SK-N-SH (cell line): Measurements from ENCODE around the gene ATRAID. TPM values are rescaled to one million over a fixed set of nuclear protein-coding genes. Genes with fewer than 3 reads are reported as not detected.

Source experiments
- CTCF ChIA-PET: fragments of 300-600, 350-600 bp; formaldehyde crosslinking; extraction: SDS; loops from one replicate; lab custom pipeline; 2021; lab: Yijun Ruan, JAX
- POLR2A ChIA-PET: fragments of 350-600 bp; sonication (Branson Sonifier 250); formaldehyde crosslinking; extraction: SDS; loops from one replicate; lab custom pipeline; 2020; ENCODE audit warnings: antibody characterized with exemption, inconsistent platforms; lab: Yijun Ruan, JAX
- DNase-seq: peaks from one replicate; pipeline ENCODE4 v3.0.0; 2012
- H2AFZ ChIP-seq: fragments of 200-600 bp; sonication (generic); 2 replicates; pipeline ENCODE4 v1.8.1; 2016; ENCODE audit warnings: antibody characterized with exemption, mild to moderate bottlenecking, low read depth
- H3F3A ChIP-seq: fragments of 200-600 bp; sonication (generic); replicated peaks from 2 replicates; pipeline ENCODE3; 2016; ENCODE audit warnings: antibody characterized with exemption, mild to moderate bottlenecking; ENCODE audit not compliant: insufficient read depth
- H3K27ac ChIP-seq, 2 experiments: fragments of 200-500 bp in 1 of 2; fragments of 200-600 bp in 1 of 2; sonication (Bioruptor generic) in 1 of 2; sonication (generic), shearing (Covaris generic) in 1 of 2; 2 replicates each; pipeline versions ENCODE4 v1.5.1 to v1.6.1; 2014 to 2016; ENCODE audit warnings: low read depth in 2 of 2, inconsistent platforms in 1 of 2, low read length in 1 of 2, mild to moderate bottlenecking in 1 of 2, mixed read lengths in 1 of 2
- H3K27me3 ChIP-seq: fragments of 200-600 bp; sonication (generic), shearing (Covaris generic); 2 replicates; pipeline ENCODE4 v1.6.1; 2016; ENCODE audit warnings: mixed run types; ENCODE audit not compliant: insufficient read depth
- H3K36me3 ChIP-seq, 2 experiments: fragments of 200-500 bp in 1 of 2; fragments of 200-600 bp in 1 of 2; sonication (Bioruptor generic) in 1 of 2; sonication (generic) in 1 of 2; replicated peaks in 1 of 2; 2 replicates each; pipeline versions ENCODE3 to v1.5.1; 2014 to 2016; ENCODE audit warnings: low read length in 1 of 2, mild to moderate bottlenecking in 1 of 2; ENCODE audit not compliant: insufficient read depth in 2 of 2, control insufficient read depth in 1 of 2
- H3K4me1 ChIP-seq, 2 experiments: fragments of 200-500 bp in 1 of 2; fragments of 200-600 bp in 1 of 2; sonication (Bioruptor generic) in 1 of 2; sonication (generic), shearing (Covaris generic) in 1 of 2; 2 replicates each; pipeline versions ENCODE4 v1.5.1 to v1.6.1; 2014 to 2016; ENCODE audit warnings: low read depth in 1 of 2, low read length in 1 of 2, mixed run types in 1 of 2; ENCODE audit not compliant: insufficient read depth in 2 of 2, control insufficient read depth in 1 of 2
- H3K4me2 ChIP-seq: fragments of 200-600 bp; sonication (generic), shearing (Covaris generic); 2 replicates; pipeline ENCODE4 v1.6.1; 2017; ENCODE audit warnings: mixed run types
- H3K4me3 ChIP-seq, 2 experiments: fragments of 200-500 bp in 1 of 2; fragments of 200-600 bp in 1 of 2; sonication (Bioruptor generic) in 1 of 2; sonication (generic), shearing (Covaris generic) in 1 of 2; 2 replicates each; pipeline versions ENCODE4 v1.5.1 to v1.8.1; 2014 to 2016; ENCODE audit warnings: low read depth in 2 of 2, inconsistent platforms in 1 of 2, low read length in 1 of 2, mild to moderate bottlenecking in 1 of 2, mixed read lengths in 1 of 2, moderate library complexity in 1 of 2
- H3K79me2 ChIP-seq: fragments of 200-600 bp; sonication (generic); 2 replicates; pipeline ENCODE4 v1.8.1; 2017; ENCODE audit warnings: mild to moderate bottlenecking; ENCODE audit not compliant: insufficient read depth
- H3K9ac ChIP-seq: fragments of 200-600 bp; sonication (generic); 2 replicates; pipeline ENCODE4 v1.6.1; 2017; ENCODE audit warnings: mixed run types
- H3K9me2 ChIP-seq: fragments of 200-600 bp; sonication (generic); 2 replicates; pipeline ENCODE4 v1.6.1; 2017; ENCODE audit warnings: mixed run types
- H3K9me3 ChIP-seq: fragments of 200-600 bp; sonication (generic); 2 replicates; pipeline ENCODE4 v1.6.1; 2017; ENCODE audit warnings: mixed run types, mild to moderate bottlenecking, moderate library complexity
- H4K20me1 ChIP-seq: fragments of 200-600 bp; sonication (generic); 2 replicates; pipeline ENCODE4 v1.6.1; 2017; ENCODE audit warnings: mild to moderate bottlenecking, mixed run types; ENCODE audit not compliant: insufficient read depth
- CTCF ChIP-seq: fragments of 200-600 bp; sonication (generic); IDR thresholded peaks from 2 replicates; pipeline ENCODE4 v1.6.1; 2017; ENCODE audit warnings: antibody characterized with exemption, mild to moderate bottlenecking, moderate library complexity
- FOXM1 ChIP-seq: IDR thresholded peaks from 2 replicates; pipeline ENCODE4 v1.4.0; 2012; ENCODE audit warnings: low read depth, mild to moderate bottlenecking
- GABPA ChIP-seq: IDR thresholded peaks from 2 replicates; pipeline ENCODE4 v1.4.0; 2012; ENCODE audit warnings: low read depth, mild to moderate bottlenecking
- IRF3 ChIP-seq: fragments of 150-350 bp; IDR thresholded peaks from 2 replicates; pipeline ENCODE4 v1.6.1; 2016; ENCODE audit warnings: mild to moderate bottlenecking, low read depth, low read length
- MXI1 ChIP-seq: IDR thresholded peaks from 2 replicates; pipeline ENCODE4 v1.6.1; 2012; ENCODE audit warnings: mild to moderate bottlenecking, low read depth, low read length, improper control_type of control experiment
- NRF1 ChIP-seq: IDR thresholded peaks from 2 replicates; pipeline ENCODE4 v1.6.1; 2012; ENCODE audit warnings: low read depth, mild to moderate bottlenecking, low read length
- RAD21 ChIP-seq: IDR thresholded peaks from 2 replicates; pipeline ENCODE4 v1.6.1; 2012; ENCODE audit warnings: mild to moderate bottlenecking, low read length
- RCOR1 ChIP-seq: fragments of 150-350 bp; IDR thresholded peaks from 2 replicates; pipeline ENCODE4 v1.6.1; 2017; ENCODE audit warnings: antibody characterized with exemption, low read length
- REST ChIP-seq: IDR thresholded peaks from 2 replicates; pipeline ENCODE4 v1.6.1; 2012; ENCODE audit warnings: mild to moderate bottlenecking, low read depth, low read length, moderate library complexity
- SMC3 ChIP-seq: IDR thresholded peaks from 2 replicates; pipeline ENCODE4 v1.6.1; 2012; ENCODE audit warnings: low read depth, low read length, improper control_type of control experiment
- TEAD4 ChIP-seq: IDR thresholded peaks from 2 replicates; pipeline ENCODE4 v1.4.0; 2012; ENCODE audit warnings: mild to moderate bottlenecking, borderline replicate concordance; ENCODE audit not compliant: insufficient read depth
- WGBS: methylation state at CpG from one replicate; pipeline ENCODE4 v1.1.6; 2017; ENCODE audit warnings: low lambda C conversion rate; 5-methylcytosine and 5-hydroxymethylcytosine counted together
- polyA plus RNA-seq, 3 experiments: library from polyadenylated mRNA; depleted of rRNA; stranded (reverse); fragments of >200 nt; gene quantifications; 2 replicates each; pipeline ENCODE4 v1.2.3, GENCODE V29; 2012

Gene ATRAID
- polyA plus RNA-seq, 1 of the 3 experiments (the other 2 are of a cell fraction) = 289 TPM

GRCh38 chr2:27249159-27249890 lies 37.5 kb downstream of the ATRAID start (continued):
- TF ChIP-seq REST = no peak
- TF ChIP-seq GABPA = no peak
- no peak for TF ChIP-seq RCOR1
- TF ChIP-seq TEAD4 = no peak
- no peak for TF ChIP-seq MXI1

- Histone ChIP-seq H3K9ac (no peak overlapping the region), H3K27ac (no peak overlapping the region), H3K79me2 (no peaks in the 10 kb centered on the region), H3K9me3 (no peaks in the 10 kb centered on the region), H3F3A (peaks cover 5% of the 10 kb centered on the region), H3K36me3 (peaks cover 0 to 3% of the 10 kb centered on the region in 2 experiments), H3K4me1 (peaks cover 5 to 12% of the 10 kb centered on the region in 2 experiments; a peak in 3 of 4 replicates), H3K4me2 (peak overlapping the region; percentile 1; the same call in 1 of the 2 replicates), H3K27me3 (no peaks in the 10 kb centered on the region), H2AFZ (no peak overlapping the region), H3K9me2 (no peaks in the 10 kb centered on the region), H3K4me3 (no peak overlapping the region; a peak in 1 of 4 replicates), H4K20me1 (no peaks in the 10 kb centered on the region)
- 73% methylated on average over 19 of the region's 22 CpGs for WGBS
- DNase-seq = peak; percentile 87
- TF ChIP-seq SMC3 (peak; percentile 58), GABPA (no peak), CTCF (peak; percentile 66), RAD21 (peak; percentile 74), IRF3 (no peak), REST (no peak), NRF1 (no peak), FOXM1 (no peak)
- ChIA-PET CTCF (interaction anchor here (0.6 to 10.8 kb wide), 17 partner anchors 9 to 691 kb away, joined by 3 to 133 read pairs (median 7); partner anchors contain the start of genes SLC30A3 and TRIM54), POLR2A (no interaction called here)
These were observed 38.2 kb downstream of the ATRAID start for GRCh38 chr2:27249891-27250651.
